A204.1 (cell line): ENCODE results near the gene LRP2BP.
"Not testable (repeated sequence)": the region's sequence is repeated elsewhere in the genome, so short reads cannot be mapped to it uniquely, and the experiment has no call there.

ENCODE experiments used
- FAIRE-seq: peaks from 2 replicates; lab custom pipeline; 2012; peaks lifted over from hg19 to GRCh38; lab: Jason Lieb, UNC

LRP2BP gene

DNA sequence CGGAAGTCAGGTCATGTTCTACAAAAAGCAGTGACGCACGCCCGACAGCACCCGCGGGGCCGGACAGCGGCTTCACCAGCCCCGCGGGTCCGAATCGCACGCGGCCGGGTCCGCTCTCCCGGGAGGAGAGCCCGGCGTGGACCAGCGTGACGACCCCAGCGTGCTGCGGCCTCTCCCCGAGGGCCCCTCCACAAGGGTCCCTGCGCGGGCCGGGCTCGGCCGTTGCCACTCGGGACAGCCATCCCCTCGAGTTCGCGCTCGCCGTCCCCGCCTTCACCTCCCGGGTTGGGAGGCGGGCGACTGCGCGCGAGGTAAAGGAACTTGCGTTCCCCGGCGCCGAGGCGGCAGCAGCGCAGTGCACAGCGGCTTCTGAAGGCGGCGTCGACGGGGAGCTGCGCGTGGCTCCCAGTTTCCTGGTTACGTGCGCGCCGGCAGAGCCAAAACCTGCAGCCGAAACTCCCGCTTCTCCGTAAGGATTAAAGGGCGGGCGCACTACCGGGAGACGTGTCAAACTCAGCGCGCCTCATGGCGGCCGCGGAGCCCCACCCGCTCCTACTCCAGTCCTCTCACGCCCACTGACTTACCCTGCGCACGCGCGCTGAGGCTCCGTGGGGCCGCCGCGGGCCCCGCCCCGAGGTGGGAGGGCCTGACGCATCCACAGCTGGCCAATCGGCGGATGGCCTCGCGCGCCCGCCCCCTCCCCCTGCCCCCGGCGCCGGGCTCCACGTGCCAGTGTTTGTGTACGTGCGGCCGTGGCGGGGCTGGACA is 416 bp upstream of the LRP2BP start:
- no peak for FAIRE-seq

DNA sequence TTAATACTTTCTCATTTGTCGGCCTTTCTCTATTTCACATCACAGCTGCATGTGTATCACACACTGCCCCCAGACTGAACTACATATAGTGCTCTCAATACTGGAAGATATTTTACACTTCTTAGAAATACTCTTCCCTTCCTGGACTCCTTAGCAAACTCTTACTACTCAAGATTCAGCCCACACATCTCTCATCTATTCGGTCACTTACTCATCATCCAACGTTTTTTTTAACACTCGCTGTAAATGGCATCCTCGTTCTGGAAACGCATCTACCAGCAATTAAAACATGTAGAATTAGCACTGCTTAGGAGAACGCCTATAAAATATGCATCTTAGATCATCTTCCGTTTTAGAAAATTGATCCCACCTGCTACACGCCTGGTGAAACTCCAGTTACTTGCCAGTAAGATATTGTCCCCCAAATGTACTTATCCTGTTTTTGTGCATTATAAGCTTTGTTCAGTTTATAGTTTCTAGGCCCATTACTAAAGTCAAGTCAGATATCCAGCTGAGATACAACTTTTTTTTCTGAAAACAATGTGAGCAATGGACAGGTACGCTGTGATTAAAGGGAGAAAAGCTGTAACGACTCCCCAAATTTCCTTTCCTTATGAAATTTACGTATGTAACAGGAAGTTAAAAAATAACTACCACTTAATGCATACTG is 1.0 kb downstream of the LRP2BP start:
- no peak for FAIRE-seq

DNA sequence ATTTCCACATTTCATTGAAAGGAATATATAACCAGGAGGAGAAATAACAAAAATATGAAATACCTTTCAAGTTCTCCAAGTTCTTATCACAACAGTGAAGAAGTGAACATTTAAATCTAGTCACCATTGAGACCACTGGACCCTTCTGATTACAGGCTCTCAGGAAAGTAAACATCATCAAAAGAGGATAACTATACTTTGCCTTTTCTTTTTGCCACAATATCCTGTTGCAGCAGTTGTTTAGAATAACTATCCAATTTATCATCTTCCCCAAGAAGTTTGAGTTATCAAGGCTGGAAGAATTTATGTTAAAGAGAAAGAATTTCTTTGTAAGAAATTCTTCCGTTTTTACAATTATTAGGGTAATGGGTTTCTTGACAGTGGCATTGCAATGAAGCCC is 3.6 kb downstream of the LRP2BP start:
- FAIRE-seq: no peak

DNA sequence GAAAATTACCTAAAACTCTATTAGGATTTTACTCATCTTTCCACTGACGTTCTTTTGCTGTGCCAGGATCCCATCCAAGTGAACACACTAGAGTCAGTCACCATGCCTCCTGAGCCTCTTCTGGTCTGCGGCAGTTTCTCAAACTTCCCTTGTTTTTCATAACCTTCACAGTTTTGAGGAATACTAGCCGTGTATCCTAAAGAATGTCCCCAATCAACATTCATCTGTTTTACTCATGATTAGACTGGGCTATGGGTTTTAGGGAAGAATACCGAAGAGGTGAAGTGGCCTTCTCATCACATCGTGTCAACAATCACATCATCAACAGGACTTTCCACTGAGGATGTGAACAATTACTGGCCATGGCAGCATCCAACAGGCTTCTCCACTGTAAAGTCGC is 4.8 kb downstream of the LRP2BP start:
- FAIRE-seq: no peak

DNA sequence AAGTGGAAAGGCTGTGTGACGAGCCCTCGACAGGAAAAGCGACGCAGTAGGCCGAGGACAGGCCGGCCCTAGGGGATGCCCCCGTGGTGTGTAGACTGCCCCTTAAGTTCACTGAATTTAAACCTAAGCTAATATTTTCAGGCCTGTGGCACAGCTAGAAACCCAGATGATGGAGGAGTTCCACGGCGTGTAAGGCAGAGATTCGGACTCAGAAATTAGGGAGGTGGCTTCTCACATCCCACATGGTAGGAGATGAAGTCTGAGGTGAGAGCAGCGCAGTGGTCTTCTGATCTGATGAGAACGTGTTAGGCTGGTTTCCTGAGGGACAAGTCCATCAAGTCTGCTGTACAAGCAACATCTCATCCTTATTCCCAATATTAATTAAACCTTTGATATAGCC is 7.8 kb downstream of the LRP2BP start:
- no peak for FAIRE-seq

DNA sequence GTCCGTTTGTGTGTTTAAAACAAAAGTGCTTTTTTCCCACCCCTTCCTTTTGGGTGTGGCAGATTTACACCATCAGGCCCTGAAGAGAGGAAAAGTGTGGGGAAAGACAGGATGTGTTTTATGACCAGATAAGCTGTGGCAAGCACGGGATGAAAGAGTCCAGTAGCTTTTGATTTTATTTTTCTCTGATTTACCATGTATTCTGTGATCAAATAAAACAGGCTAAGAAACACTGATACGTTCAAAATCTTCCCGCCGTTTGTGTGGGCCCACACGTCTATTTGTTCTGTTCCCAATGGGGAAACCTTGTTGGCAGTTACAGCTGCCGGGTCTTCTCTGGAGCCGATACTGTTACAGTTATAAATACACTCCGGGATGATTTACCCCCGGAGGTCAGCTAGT is 10.8 kb downstream of the LRP2BP start:
- FAIRE-seq: no peak

DNA sequence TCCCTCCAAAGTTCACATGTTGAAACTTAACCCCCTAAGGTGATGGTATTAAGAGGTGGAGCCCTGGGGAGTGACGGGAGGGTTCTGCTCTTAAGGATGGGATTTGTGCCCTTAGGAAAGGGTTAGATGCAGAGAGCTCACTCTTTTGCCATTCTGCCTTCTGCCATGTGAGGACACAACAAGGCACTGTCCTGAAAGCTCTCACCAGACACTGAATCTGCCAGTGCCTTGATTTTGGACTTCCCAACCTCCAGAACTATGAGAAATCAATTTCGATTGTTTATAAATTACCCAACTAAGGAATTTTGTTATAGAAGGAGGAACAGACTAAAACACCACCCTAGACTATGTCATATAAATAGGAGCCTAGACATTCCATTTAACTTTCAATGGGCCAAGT is 11.7 kb downstream of the LRP2BP start:
- no peak for FAIRE-seq

DNA sequence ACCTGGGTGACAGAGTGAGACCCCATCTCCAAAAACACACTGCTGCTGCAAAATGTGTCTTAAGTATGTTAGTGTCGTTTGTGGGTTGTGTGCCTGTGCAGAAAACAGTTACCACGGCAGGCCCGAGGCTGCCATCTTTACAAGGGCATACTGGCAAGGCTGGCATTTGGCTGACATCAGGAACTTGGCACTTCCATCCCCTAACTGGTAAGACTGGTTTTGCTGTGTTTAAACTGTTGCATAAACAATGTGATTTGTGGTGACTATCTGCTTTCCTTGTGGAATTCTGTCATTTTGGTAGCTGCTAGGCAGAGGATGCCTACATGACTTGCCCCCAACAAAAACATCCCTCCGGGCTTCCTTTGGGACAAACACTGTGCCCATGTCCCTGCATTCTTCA is 12.3 kb downstream of the LRP2BP start:
- FAIRE-seq: no peak

DNA sequence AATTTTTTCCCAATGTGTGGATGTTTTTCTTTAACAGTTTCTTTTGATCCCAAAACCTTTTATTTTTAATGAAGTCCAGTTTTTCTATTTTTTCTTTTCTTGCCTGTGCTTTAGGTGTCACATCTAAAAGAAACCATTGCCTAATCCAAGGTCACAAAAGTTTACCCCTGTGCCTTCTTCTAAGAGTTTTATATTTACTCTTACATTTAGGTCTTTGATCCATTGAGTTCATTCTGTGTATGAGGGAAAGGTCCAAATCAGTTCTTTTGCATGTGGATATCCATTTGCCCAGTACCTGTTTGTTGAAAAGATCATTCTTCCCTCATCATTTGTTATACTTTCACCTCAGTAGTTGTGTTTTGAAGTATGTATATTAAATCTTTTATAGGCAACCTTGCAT is 13.0 kb downstream of the LRP2BP start:
- FAIRE-seq: no peak

DNA sequence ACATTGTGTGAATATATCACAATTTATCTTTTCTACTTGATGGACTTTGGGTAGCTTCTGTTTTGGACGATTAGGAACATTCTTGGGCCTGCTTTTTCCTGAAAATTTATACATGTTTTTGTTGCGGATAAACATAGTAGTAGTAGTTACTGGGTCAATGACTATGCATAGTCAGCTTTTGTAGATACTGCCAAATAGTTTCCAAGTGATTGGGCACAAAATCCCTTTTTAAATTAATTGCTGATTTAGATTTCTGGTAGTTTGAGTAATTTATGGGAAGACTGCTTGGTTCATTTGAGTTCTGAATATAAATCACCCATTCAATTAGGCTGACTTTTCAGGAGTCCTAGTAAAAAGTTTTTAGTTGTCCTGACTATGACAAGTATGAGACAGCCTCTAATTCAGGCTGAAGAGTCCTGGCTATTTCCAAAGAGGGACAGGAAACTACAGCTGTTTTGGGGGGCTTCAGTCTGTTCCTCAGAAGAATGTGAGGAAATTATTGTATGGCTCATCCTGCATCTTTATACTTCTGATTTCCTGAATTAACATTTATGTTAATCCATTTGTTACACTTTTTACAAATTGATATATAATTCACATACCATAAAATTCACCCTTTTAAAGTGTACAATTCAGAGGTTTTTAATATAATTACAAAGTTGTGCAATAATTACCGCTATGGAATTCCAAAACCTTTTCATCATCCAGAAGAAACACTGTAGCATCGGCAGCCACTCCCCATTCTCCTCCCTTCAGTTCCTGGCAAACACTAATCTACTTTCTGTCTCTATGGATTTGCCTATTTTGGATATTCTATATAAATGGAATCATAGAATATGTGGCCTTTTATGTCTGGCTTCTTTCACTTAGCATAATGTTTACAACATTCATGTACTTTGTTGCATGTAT is 14.2 kb downstream of the LRP2BP start:
- no peak for FAIRE-seq

DNA sequence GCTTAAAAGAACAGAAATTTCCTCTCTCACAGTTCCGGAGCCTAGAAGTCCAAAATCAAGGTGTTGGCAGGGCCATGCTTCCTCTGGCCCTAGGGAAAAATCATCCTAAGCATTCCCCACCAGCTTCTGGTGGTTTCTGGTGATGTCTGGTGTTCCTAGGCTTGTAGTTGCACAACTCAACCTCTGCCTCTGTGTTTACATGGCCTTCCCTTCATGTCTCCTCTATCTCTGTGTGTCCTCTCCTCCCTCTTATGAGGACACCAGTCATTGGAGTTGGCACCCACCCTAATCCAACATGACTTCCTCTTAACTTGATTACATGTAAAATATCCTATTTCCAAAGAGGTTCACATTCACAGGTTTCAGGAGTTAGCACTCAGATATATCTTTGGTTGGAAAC is 15.4 kb downstream of the LRP2BP start:
- no peak for FAIRE-seq

DNA sequence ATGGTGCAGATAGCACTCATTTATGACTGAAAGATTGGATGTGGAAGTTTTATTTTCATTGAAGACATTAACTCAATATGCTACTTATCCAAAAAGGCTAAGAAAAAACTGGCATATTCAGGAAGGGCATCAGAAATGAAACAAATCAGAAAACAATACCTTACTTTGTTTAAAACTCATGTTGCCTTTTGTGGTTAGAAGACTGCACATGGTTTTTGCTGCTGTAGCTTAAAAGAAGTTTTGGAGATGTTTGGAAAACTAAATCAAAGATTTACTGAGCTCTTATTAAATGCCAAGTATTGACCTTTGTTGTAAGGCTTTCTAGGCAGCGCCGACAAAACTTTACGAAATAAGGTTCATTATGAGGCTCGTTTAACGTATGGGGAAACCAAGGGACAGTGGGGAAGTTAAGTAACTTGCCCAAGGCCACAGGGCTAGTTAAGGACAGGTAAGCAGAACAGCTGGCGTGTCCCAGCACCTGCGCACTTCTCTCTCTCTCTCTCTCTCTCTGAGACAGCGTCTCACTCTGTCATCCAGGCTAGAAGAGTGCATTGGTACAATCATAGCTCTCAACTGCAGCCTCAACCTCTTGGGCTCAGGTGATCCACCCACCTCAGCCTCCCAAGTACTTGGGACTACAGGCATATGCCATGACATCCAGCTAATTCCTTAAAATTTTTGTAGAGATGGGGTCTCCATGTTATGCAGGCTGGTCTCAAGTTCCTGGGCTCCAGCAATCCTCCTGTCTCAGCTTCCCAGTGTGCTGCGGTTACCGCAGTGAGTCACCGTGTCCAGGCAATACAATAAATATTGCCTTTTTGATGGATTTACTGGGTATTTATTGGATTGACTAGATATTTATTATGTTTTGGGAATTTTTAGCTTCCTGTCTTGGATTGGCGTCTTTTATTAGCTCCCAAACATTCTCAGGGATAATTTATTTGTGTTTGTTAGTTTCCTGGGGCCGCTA is 16.1 kb downstream of the LRP2BP start:
- FAIRE-seq: no peak

DNA sequence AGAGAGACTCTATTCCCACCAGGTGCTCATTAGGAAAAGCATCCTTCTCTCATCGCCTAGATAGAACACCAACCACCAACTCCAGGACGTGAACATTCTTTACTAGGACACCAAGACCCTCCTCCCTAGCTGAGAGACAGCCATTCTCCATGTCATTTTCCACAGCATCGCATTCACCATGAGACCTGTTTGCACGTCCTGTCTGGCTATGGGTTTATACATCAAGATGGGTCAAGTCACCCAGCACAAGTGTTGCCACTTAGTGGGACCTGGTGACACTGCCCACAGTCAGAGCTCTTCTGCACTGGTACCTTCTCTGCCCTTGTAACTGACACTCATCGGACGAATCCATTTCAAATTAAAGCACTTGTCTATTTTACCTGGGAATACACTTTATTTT is 17.5 kb downstream of the LRP2BP start:
- no peak for FAIRE-seq

DNA sequence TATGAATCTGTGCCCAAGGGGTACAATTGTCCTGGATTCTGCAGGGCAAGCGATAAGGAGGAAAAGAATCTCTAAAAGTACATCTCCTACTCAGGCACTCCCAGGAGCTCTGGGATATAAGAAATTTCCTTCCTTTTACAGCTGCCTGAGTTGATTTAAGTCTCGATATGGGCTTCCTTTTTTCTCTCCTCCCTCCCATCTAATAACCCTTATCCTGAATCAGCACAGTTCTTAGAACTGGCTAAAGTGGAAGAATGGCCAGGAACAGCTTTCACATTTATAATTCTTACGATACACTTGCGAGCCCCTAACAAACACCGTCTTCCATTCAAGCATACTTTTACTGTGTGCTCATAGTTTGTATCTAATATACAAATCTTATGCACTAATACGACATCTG is 21.2 kb downstream of the LRP2BP start:
- no peak for FAIRE-seq

DNA sequence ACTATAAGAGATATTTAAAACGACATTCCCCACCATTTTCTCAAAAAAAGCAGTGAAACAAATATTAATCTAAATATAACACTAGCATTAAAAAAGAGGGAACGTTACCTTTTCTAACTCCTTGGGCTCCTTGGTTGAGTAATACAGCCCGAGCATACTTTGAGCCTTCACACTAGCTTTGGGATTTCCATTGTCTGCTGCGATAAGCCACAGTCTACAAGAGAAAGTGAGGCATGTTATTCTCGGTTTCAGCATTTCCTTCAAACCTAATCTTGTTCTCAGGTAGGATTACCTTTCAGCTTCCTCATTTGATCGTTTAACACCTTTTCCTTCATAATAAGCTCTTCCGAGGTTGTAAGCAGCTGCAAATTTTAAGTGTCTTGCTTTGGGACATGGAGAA is 21.7 kb downstream of the LRP2BP start:
- FAIRE-seq: no peak

DNA sequence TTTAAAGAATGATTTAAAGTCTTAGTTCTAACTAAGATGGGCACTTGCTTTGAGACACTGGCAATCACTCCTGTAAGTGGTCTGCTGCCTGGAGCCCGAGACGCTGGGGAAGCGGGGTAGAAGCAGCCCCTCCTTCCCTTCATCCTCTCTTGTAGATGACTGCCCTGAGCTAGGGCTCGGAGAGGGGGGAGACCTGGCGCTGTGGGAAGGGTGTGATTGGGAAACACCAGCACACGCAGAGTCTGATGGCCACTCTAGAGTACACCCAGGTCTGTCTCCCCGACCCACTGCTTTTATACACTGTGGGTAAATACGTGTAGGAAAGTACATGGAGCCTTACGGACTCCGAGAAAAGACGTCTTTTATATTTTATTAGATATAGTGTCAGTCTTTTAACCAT is 24.0 kb downstream of the LRP2BP start:
- no peak for FAIRE-seq

DNA sequence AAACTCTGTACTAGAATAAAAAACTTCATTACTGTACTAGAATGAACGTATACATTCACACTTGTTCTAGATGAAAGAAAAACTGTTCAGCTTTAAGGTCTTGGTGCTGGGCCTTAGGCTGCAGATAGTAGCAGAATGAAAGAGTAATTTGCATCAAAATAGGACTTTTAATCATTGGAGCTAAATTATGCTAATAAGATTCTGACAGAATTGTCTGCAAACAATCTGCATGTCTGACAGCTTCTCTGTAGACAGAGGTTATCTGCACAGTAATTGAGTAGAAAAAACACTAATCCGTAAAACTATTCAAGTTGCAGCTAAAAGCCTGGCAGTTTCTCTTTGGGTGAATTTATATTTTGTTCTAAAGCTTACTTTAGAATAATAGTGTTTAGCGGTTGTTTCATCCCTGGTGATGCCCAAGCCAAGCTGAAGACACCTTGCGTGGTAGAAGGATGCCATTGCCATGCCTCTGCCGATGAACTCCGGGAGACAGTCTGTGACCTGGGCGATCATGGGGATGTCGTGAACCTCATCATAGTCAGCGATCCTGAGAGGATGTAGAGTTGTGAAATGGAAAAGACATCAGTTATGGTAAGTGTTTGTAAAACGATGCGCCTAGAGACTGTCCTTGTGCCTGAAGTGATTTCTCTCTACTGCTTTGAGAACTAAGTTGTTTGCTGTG is 25.3 kb downstream of the LRP2BP start:
- FAIRE-seq: no peak

DNA sequence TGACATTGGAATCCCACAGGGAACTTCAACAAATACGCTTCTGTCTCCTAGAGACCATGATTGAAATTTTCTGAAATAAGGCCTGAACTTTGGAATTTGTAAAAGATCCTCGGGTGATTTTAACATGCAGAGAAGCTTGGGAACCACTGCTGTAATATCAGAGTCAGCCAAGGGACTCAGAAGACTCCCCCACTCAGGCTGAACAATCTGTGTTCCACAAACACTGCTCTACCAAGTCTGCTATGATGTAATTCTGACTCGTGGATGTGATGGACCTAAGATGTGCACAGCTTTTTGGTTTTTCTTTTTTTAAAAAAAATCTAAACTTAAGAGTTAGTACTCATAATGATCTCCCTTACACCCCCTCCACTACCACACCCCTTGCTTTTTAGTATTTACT is 26.0 kb downstream of the LRP2BP start:
- FAIRE-seq: no peak

DNA sequence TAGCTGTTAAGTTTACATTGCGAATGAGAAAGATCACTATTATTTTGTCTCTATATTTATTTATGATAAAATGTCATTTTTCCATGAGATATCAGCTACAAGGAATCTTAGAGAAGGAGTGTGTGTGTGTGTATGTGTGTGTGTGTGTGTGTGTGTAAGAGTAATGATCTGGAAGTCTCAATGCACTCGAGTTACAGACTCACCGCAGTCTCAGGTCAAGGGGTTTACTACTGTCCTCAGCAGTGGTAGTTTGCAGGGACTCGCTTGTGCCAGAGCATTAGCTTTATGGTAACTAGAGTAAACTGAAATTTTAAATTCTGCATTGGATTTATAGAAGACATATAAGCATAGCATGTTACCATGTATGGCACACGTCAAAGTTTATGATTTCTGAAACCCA is 30.8 kb downstream of the LRP2BP start:
- FAIRE-seq: no peak

DNA sequence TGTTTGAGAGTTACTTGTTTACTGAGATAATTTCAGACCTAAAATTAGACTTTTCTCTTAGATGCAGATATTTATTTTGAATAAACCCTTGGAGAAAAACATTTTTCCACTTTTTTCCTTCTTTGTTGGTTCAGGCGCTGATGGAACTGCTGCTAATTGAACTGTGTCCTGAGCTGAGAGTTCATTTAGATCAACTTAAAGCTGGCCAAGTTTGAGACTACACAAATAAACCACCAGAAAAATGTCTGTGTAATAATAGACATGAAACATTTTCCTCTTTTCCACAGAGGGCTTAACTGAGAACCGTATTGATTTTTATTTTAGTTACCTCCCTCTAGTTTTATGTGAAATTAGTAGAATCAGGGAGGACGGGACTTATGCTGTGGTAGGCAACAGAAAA is 32.5 kb downstream of the LRP2BP start:
- no peak for FAIRE-seq

DNA sequence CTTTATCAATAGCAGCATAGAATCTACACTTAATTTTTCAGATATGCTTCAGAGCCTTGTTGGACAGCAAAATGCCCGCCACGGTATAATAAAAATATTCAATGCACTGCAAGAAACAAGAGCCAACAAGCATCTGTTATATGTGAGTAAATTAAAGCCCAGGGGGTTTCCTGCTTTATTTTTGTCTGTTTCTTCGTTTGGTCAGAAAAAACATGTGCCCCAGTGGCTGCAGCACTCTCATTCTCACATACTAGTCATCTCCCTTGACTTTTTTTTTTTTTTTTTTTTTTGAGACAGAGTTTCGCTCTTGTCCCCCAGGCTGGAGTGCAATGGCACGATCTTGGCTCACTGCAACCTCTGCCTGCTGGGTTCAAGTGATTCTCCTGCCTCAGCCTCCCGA is 33.2 kb downstream of the LRP2BP start:
- FAIRE-seq: not testable (repeated sequence)
